ENCODE data around the gene ZNF507. TPM values are rescaled to one million over a fixed set of nuclear protein-coding genes. Genes with fewer than 3 reads are reported as not detected.

The ZNF507 gene
- total RNA-seq, 1 donor from 2014 or later, result 11.0 TPM

- H3K27me3 ChIP-seq (ENCODE audit: control insufficient read depth in 3 of 3, insufficient read depth in 3 of 3, low read length in 3 of 3), result peaks cover under 1 to 9% (median 2%) of the 10 kb centered on the region in 3 donors
Observed at GRCh38 chr19:32316034-32316433, 29.4 kb upstream of the ZNF507 start.

DNA sequence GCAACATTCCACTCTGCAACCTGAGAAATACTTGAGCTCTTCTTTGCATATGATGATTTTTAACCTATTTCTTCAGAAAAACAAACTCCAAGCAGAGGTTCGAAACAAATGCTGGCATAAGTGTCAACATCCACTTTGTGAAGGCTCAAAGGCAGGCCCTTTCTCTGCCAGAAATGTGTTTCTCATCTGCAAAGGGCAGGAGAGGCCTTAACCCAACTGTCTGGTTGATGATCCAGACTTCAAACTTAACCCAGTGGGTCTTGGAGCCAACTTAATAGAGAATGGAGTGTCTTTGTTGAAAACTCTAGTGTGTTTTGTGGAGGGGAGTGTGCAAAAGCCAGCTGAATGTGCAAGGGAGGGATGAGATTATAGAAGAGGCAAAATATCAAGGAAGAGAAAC, 28.3 kb upstream of the ZNF507 start:
- Histone ChIP-seq H3K9ac (ENCODE audit: low read depth in 1 of 3, low read length in 3 of 3) (no peak overlapping the region), H3K27me3 (ENCODE audit: control insufficient read depth in 3 of 3, insufficient read depth in 3 of 3, low read length in 3 of 3) (peaks cover 0 to 6% (median 4%) of the 10 kb centered on the region in 3 donors), H3K4me3 (ENCODE audit: low read length in 3 of 3) (no peak overlapping the region), H3K4me1 (ENCODE audit: control insufficient read depth in 3 of 3, insufficient read depth in 3 of 3, low read length in 3 of 3) (no peaks in the 10 kb centered on the region), H3K9me3 (ENCODE audit: control insufficient read depth in 3 of 3, low read length in 3 of 3) (no peaks in the 10 kb centered on the region), H3K36me3 (ENCODE audit: control insufficient read depth in 3 of 3, insufficient read depth in 3 of 3, low read length in 3 of 3) (no peaks in the 10 kb centered on the region), H3K27ac (ENCODE audit: low read depth, low read length) (no peak overlapping the region)

More at GRCh38 chr19:32316034-32316433, 29.4 kb upstream of the ZNF507 start:
- Histone ChIP-seq H3K36me3 (ENCODE audit: control insufficient read depth in 3 of 3, insufficient read depth in 3 of 3, low read length in 3 of 3) (no peaks in the 10 kb centered on the region), H3K4me1 (ENCODE audit: control insufficient read depth in 3 of 3, insufficient read depth in 3 of 3, low read length in 3 of 3) (no peaks in the 10 kb centered on the region), H3K4me3 (ENCODE audit: low read length in 3 of 3) (no peak overlapping the region), H3K27ac (ENCODE audit: low read depth, low read length) (no peak overlapping the region), H3K9ac (ENCODE audit: low read depth in 1 of 3, low read length in 3 of 3) (no peak overlapping the region), H3K9me3 (ENCODE audit: control insufficient read depth in 3 of 3, low read length in 3 of 3) (no peaks in the 10 kb centered on the region)

DNA sequence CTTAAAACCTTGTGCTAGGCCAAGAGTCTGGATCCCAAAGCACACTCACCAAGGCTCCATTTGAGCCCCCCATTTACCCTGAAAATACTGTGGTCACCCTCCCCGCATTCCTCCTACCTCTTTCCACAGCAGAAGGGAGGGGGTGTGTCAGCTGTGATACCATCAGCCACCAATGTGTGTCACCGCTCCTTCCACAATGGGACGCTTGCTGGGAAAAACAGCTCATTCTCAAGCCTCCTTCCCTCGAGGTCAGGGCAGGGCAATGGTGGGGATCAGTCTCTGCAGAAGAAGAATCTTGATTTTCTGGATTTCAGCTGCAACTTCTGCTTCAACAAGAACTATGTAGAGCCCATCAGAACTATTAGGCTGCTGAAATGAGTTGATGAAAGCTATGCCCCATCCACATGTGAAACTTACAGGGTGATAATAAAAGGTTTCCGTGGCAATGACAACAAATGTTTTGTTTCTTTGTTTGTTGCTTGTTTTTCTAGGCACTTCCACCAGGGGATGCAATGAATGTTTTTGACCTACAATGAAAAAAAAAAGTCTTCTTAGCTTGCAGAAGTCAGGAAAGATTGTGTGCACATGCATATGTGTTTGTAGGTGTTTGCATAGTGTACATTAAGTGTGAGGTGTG, 26.4 kb upstream of the ZNF507 start:
- H3K27ac ChIP-seq (ENCODE audit: low read depth, low read length), result no peak overlapping the region
- H3K27me3 ChIP-seq (ENCODE audit: control insufficient read depth in 3 of 3, insufficient read depth in 3 of 3, low read length in 3 of 3), result peaks cover 3 to 6% (median 5%) of the 10 kb centered on the region in 3 donors
- H3K4me3 ChIP-seq (ENCODE audit: low read length in 3 of 3), result no peak overlapping the region
- H3K4me1 ChIP-seq (ENCODE audit: control insufficient read depth in 3 of 3, insufficient read depth in 3 of 3, low read length in 3 of 3), result no peaks in the 10 kb centered on the region
- no peak overlapping the region for H3K9ac ChIP-seq (ENCODE audit: low read depth in 1 of 3, low read length in 3 of 3)
- H3K36me3 ChIP-seq (ENCODE audit: control insufficient read depth in 3 of 3, insufficient read depth in 3 of 3, low read length in 3 of 3), result no peaks in the 10 kb centered on the region
- no peaks in the 10 kb centered on the region for H3K9me3 ChIP-seq (ENCODE audit: control insufficient read depth in 3 of 3, low read length in 3 of 3)

GRCh38 chr19:32322541-32322940, 22.9 kb upstream of the ZNF507 start:
- Histone ChIP-seq H3K27me3 (ENCODE audit: control insufficient read depth in 3 of 3, insufficient read depth in 3 of 3, low read length in 3 of 3) (peaks cover 10 to 15% (median 11%) of the 10 kb centered on the region in 3 donors), H3K9ac (ENCODE audit: low read depth in 1 of 3, low read length in 3 of 3) (no peak overlapping the region), H3K36me3 (ENCODE audit: control insufficient read depth in 3 of 3, insufficient read depth in 3 of 3, low read length in 3 of 3) (no peaks in the 10 kb centered on the region), H3K27ac (ENCODE audit: low read depth, low read length) (no peak overlapping the region), H3K4me3 (ENCODE audit: low read length in 3 of 3) (no peak overlapping the region), H3K9me3 (ENCODE audit: control insufficient read depth in 3 of 3, low read length in 3 of 3) (no peaks in the 10 kb centered on the region), H3K4me1 (ENCODE audit: control insufficient read depth in 3 of 3, insufficient read depth in 3 of 3, low read length in 3 of 3) (no peaks in the 10 kb centered on the region)

DNA sequence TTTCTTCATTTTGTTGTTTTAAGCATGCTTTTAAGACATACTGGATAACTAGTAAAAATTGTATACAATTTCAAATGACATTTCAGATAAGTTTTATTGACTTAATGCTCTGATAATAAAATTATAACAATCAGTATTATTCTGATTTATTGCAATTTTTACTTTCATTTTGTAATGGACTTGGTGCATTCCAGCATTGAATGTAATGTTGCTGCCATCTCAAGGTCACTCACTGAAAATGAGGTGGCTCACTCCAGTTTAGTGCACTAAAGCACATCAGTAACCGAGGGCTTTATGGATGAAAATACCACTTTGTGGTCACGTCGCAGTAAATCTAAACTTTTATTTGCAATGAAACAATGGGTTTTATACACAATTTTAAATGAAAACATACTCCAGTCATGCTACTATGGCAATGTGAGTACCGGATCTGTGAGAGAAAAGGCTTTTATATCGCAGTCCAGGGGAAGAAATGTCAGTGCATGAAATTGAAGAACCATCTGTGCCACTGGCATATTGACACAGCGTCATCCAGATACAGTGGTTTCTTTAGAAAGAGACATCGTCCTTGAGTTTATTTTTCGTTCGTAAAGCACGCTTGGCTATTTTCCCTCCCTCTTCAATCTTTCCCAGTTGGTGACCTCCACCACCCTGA, 20.7 kb upstream of the ZNF507 start:
- Histone ChIP-seq H3K27ac (ENCODE audit: low read depth, low read length) (no peak overlapping the region), H3K4me3 (ENCODE audit: low read length in 3 of 3) (no peak overlapping the region), H3K9me3 (ENCODE audit: control insufficient read depth in 3 of 3, low read length in 3 of 3) (no peaks in the 10 kb centered on the region), H3K36me3 (ENCODE audit: control insufficient read depth in 3 of 3, insufficient read depth in 3 of 3, low read length in 3 of 3) (no peaks in the 10 kb centered on the region), H3K9ac (ENCODE audit: low read depth in 1 of 3, low read length in 3 of 3) (no peak overlapping the region), H3K27me3 (ENCODE audit: control insufficient read depth in 3 of 3, insufficient read depth in 3 of 3, low read length in 3 of 3) (peaks cover 10 to 20% (median 18%) of the 10 kb centered on the region in 3 donors), H3K4me1 (ENCODE audit: control insufficient read depth in 3 of 3, insufficient read depth in 3 of 3, low read length in 3 of 3) (no peaks in the 10 kb centered on the region)

DNA sequence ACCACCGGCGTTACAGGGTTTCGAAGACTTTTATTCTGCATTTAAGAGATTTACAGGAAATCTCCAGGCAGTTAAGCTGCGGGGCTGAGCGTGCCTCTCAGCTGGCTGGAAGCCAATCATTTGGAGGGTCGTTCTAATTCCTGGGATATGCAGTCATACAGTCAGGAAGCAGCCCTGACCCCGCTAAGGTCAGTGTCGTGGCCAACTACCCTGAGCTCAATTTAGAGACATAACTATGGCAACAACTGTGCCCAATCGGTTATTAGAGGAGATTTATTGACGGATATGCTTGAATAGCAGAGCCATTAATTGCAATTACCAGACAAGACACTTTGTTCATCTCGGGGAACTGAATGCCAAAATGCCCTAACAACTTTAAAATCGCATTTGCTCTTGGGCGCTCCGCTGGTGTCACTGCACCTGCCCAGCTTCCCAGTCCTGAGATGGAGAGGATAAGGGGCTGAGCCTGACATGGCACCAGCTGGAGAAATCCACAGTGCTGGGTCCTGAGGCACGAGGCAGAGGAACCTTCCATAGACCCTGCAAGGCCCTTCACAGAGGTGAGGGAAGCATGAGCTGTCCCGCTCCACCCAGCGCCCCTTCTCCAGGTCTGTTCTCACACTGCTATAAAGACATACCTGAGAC, 15.1 kb upstream of the ZNF507 start:
- Histone ChIP-seq H3K27ac (ENCODE audit: low read depth, low read length) (no peak overlapping the region), H3K4me1 (ENCODE audit: control insufficient read depth in 3 of 3, insufficient read depth in 3 of 3, low read length in 3 of 3) (no peaks in the 10 kb centered on the region), H3K9me3 (ENCODE audit: control insufficient read depth in 3 of 3, low read length in 3 of 3) (no peaks in the 10 kb centered on the region), H3K36me3 (ENCODE audit: control insufficient read depth in 3 of 3, insufficient read depth in 3 of 3, low read length in 3 of 3) (no peaks in the 10 kb centered on the region), H3K4me3 (ENCODE audit: low read length in 3 of 3) (no peak overlapping the region), H3K27me3 (ENCODE audit: control insufficient read depth in 3 of 3, insufficient read depth in 3 of 3, low read length in 3 of 3) (peaks cover 17 to 29% (median 21%) of the 10 kb centered on the region in 3 donors), H3K9ac (ENCODE audit: low read depth in 1 of 3, low read length in 3 of 3) (no peak overlapping the region)

- Histone ChIP-seq H3K36me3 (ENCODE audit: control insufficient read depth in 3 of 3, insufficient read depth in 3 of 3, low read length in 3 of 3) (no peaks in the 10 kb centered on the region), H3K4me3 (ENCODE audit: low read length in 3 of 3) (no peak overlapping the region), H3K9ac (ENCODE audit: low read depth in 1 of 3, low read length in 3 of 3) (no peak overlapping the region), H3K9me3 (ENCODE audit: control insufficient read depth in 3 of 3, low read length in 3 of 3) (no peaks in the 10 kb centered on the region), H3K27ac (ENCODE audit: low read depth, low read length) (no peak overlapping the region), H3K27me3 (ENCODE audit: control insufficient read depth in 3 of 3, insufficient read depth in 3 of 3, low read length in 3 of 3) (peaks cover 13 to 20% (median 15%) of the 10 kb centered on the region in 3 donors), H3K4me1 (ENCODE audit: control insufficient read depth in 3 of 3, insufficient read depth in 3 of 3, low read length in 3 of 3) (no peaks in the 10 kb centered on the region)
Observed at GRCh38 chr19:32333227-32333626, 12.2 kb upstream of the ZNF507 start.

GRCh38 chr19:32336259-32337083, 8.9 kb upstream of the ZNF507 start:
- Histone ChIP-seq H3K9ac (ENCODE audit: low read depth in 1 of 3, low read length in 3 of 3) (no peak overlapping the region), H3K27me3 (ENCODE audit: control insufficient read depth in 3 of 3, insufficient read depth in 3 of 3, low read length in 3 of 3) (peaks cover 6 to 8% (median 8%) of the 10 kb centered on the region in 3 donors), H3K4me1 (ENCODE audit: control insufficient read depth in 3 of 3, insufficient read depth in 3 of 3, low read length in 3 of 3) (no peaks in the 10 kb centered on the region), H3K36me3 (ENCODE audit: control insufficient read depth in 3 of 3, insufficient read depth in 3 of 3, low read length in 3 of 3) (no peaks in the 10 kb centered on the region), H3K27ac (ENCODE audit: low read depth, low read length) (no peak overlapping the region), H3K4me3 (ENCODE audit: low read length in 3 of 3) (no peak overlapping the region), H3K9me3 (ENCODE audit: control insufficient read depth in 3 of 3, low read length in 3 of 3) (no peaks in the 10 kb centered on the region)

DNA sequence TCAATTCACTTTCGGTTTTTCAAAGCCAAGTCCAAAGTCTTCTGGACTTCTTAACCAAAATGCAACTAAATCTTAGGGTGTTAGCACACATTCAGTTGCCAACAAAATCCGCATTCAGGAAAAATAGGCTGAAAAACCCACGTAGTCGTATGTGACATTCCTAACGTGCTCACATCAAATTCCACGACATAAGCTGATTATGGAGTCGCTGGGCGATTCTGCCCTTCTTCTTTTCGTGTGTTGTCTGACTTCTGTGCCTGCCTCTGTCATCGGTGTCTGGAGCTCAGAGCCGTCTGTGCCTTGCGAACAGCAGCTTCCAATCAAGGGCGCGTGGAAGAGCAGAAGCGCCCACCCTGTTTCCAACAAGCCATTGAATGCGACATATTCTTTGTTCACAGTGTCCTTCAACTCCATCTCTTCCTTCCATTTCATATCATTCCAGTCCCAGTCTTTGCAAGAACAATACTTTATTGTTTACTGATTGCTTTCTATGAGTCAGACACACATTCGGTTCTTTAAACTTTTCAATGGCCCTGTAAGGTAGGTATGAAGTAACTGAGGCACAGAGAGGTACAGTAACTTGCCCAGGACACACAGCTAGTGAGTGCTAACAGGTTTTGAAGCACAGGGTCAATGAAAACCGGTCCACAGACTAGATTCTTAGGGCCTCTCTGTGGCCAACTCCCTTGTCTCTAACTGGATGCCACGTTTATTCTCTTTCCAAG, 8.2 kb upstream of the ZNF507 start:
- H3K4me1 ChIP-seq (ENCODE audit: control insufficient read depth in 3 of 3, insufficient read depth in 3 of 3, low read length in 3 of 3), result no peaks in the 10 kb centered on the region
- peaks cover 1 to 2% (median 2%) of the 10 kb centered on the region in 3 donors for H3K27me3 ChIP-seq (ENCODE audit: control insufficient read depth in 3 of 3, insufficient read depth in 3 of 3, low read length in 3 of 3)
- H3K4me3 ChIP-seq (ENCODE audit: low read length in 3 of 3), result no peak overlapping the region
- H3K9me3 ChIP-seq (ENCODE audit: control insufficient read depth in 3 of 3, low read length in 3 of 3), result no peaks in the 10 kb centered on the region
- H3K9ac ChIP-seq (ENCODE audit: low read depth in 1 of 3, low read length in 3 of 3), result no peak overlapping the region
- H3K27ac ChIP-seq (ENCODE audit: low read depth, low read length), result no peak overlapping the region
- H3K36me3 ChIP-seq (ENCODE audit: control insufficient read depth in 3 of 3, insufficient read depth in 3 of 3, low read length in 3 of 3), result no peaks in the 10 kb centered on the region
